ENCODE results near the gene HARS2.
"Not testable (repeated sequence)": the region's sequence is repeated elsewhere in the genome, so short reads cannot be mapped to it uniquely, and the experiment has no call there.

The HARS2 gene

GRCh38 chr5:140696891-140697492 is 5.7 kb downstream of the HARS2 start:
- DNase-seq (ENCODE audit: insufficient read length, low spot score) (no peak), FAIRE-seq (no peak)

- DNase-seq (ENCODE audit: insufficient read length, low spot score) = peak; percentile 73
- FAIRE-seq = peak; percentile 100
Observed at GRCh38 chr5:140700177-140701144, 9.2 kb downstream of the HARS2 start, which contains the start of gene ZMAT2. Gene ZMAT2 (plus strand): TSS chr5:140700447. CDS start chr5:140700461, 14 bp downstream.

GRCh38 chr5:140707812-140708211 is 16.6 kb downstream of the HARS2 start:
- FAIRE-seq = no peak
- DNase-seq (ENCODE audit: insufficient read length, low spot score) = no peak

GRCh38 chr5:140708787-140709186 is 17.5 kb downstream of the HARS2 start:
- DNase-seq (ENCODE audit: insufficient read length, low spot score); FAIRE-seq: not testable (repeated sequence)

- peak; percentile 98 for FAIRE-seq
- peak; percentile 56 for DNase-seq (ENCODE audit: insufficient read length, low spot score)
Observed at GRCh38 chr5:140710899-140711552, 19.8 kb downstream of the HARS2 start.

GRCh38 chr5:140711794-140712193 is 20.5 kb downstream of the HARS2 start:
- no peak for DNase-seq (ENCODE audit: insufficient read length, low spot score)
- FAIRE-seq = no peak

- no peak for DNase-seq (ENCODE audit: insufficient read length, low spot score)
- FAIRE-seq = no peak
Observed at GRCh38 chr5:140713562-140714094, 22.4 kb downstream of the HARS2 start.

- not testable (repeated sequence) for FAIRE-seq
Observed at GRCh38 chr5:140716238-140716637, 25.0 kb downstream of the HARS2 start.

GRCh38 chr5:140718266-140718592 is 27.0 kb downstream of the HARS2 start:
- DNase-seq (ENCODE audit: insufficient read length, low spot score) (no peak), FAIRE-seq (no peak)

More at GRCh38 chr5:140716238-140716637, 25.0 kb downstream of the HARS2 start:
- DNase-seq (ENCODE audit: insufficient read length, low spot score) = not testable (repeated sequence)

GRCh38 chr5:140720738-140721137 is 29.5 kb downstream of the HARS2 start:
- not testable (repeated sequence) for FAIRE-seq; DNase-seq (ENCODE audit: insufficient read length, low spot score)

- FAIRE-seq; DNase-seq (ENCODE audit: insufficient read length, low spot score): not testable (repeated sequence)
Observed at GRCh38 chr5:140721395-140721794, 30.1 kb downstream of the HARS2 start.

GRCh38 chr5:140725799-140726471 is 34.7 kb downstream of the HARS2 start:
- FAIRE-seq (peak; percentile 89), DNase-seq (ENCODE audit: insufficient read length, low spot score) (peak; percentile 23)

- DNase-seq (ENCODE audit: insufficient read length, low spot score) (no peak), FAIRE-seq (no peak)
Observed at GRCh38 chr5:140733098-140733497, 41.8 kb downstream of the HARS2 start.

- DNase-seq (ENCODE audit: insufficient read length, low spot score) (no peak), FAIRE-seq (no peak)
Observed at GRCh38 chr5:140734354-140734753, 43.1 kb downstream of the HARS2 start.

- DNase-seq (ENCODE audit: insufficient read length, low spot score) (no peak), FAIRE-seq (no peak)
Observed at GRCh38 chr5:140737486-140737885, 46.2 kb downstream of the HARS2 start.

GRCh38 chr5:140741967-140742366 is 50.7 kb downstream of the HARS2 start:
- DNase-seq (ENCODE audit: insufficient read length, low spot score) = no peak
- no peak for FAIRE-seq

All from GM19239 (cell line).